Islet precursor cell (in vitro differentiated cells): ENCODE measurements around the gene ZFAND3.

Source experiments
- DNase-seq: peaks from one replicate; pipeline ENCODE4 v3.0.0-alpha.2; 2018

Gene ZFAND3

GRCh38 chr6:38056361-38056760 is 236.8 kb downstream of the ZFAND3 start:
- DNase-seq, result no peak

GRCh38 chr6:38057994-38058393 is 238.5 kb downstream of the ZFAND3 start:
- no peak for DNase-seq

DNA sequence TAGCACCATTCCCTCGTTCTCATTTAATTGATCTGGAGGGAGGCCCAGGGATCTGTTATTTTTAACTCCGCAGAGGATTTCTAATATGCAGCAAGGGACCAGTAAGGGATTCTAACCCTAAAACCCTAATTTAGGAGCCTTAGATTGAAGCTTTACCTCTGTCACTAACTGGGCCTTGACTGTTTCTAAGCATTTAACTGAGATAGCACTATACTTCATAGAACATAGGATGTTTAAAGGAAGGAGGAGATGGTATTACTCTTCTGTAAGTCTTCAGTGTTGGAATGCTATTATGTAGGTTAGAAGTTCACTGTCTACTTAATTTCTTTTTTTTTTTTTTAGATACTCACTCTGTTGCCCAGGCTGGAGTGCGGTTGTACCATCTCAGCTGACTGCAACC is 242.5 kb downstream of the ZFAND3 start:
- DNase-seq, result no peak

GRCh38 chr6:38063973-38064372 is 244.4 kb downstream of the ZFAND3 start:
- DNase-seq, result no peak

GRCh38 chr6:38064431-38064830 is 244.9 kb downstream of the ZFAND3 start:
- no peak for DNase-seq

- DNase-seq, result no peak
Measured at GRCh38 chr6:38065734-38066305, 246.3 kb downstream of the ZFAND3 start.

DNA sequence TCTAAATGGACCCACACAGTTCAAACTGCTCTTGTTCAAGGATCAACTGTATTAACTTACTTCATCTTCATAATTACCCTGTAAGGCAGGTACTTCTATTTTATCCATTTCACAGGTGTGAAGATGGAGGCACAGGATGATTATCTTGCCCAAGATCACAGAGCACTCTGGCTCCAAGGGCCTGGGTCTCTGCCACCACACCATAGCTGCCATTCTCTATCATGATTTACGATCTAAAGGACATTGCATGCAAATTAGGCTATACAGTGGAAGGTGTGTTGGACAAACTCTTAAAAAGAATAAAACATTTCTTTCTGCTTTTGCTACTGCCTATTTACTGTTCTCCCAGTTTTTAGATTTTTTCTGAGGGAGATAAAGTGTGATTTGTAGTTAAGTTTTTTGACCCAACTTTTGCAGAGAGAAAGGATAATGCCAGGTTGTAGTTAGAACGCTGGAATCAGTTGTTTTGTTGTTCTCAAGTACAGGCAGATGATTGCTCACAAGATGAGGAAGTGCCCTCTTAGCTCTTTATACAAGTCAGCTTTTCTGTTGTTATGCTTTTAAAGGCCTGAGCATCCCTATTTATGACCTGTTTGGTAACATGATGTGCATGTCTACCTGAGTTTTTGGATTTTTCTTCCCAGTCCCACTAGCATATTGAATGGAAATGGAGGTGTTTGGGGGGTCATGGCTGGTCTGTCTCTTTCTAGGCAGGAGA is 247.9 kb downstream of the ZFAND3 start:
- DNase-seq, result no peak

DNA sequence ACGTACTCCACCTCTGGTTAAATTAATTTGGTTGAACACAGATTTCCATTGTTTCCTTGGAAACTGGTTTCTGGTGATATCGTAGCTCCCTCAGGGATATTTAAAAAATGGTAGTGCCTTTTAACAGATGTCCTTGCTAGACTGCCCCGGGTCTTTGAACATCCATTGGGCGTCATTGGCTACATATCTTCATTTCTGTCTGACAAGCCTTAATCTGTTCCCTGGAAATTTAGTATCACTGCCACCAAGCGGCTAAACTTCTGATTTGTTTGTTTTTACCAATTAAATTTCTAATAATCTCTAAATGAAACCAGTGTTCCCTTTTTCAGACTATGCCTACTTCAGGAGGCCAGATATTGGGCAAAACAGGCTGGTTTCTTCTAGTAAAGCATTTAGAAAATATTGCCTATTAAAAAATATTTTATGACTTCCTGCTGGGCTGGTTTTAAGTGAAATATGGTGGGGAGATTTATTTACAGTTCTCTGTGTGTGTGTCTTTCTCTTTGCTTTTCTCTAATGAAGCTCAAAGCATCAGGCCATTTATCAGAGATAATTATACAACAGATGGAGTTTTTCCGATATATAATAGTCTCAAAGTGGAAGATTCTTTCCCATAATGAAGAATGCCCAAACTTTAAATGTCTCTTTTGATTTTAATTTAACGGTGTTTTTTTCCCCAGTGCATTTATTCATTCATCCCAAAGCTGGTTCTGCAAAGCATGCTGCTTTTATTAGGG is 249.5 kb downstream of the ZFAND3 start:
- no peak for DNase-seq

- no peak for DNase-seq
Measured at GRCh38 chr6:38077488-38078030, 258.0 kb downstream of the ZFAND3 start.

GRCh38 chr6:38078671-38079070 is 259.1 kb downstream of the ZFAND3 start:
- DNase-seq, result no peak

GRCh38 chr6:38079107-38079506 is 259.6 kb downstream of the ZFAND3 start:
- DNase-seq, result no peak

GRCh38 chr6:38079537-38079936 is 260.0 kb downstream of the ZFAND3 start:
- DNase-seq, result no peak

DNA sequence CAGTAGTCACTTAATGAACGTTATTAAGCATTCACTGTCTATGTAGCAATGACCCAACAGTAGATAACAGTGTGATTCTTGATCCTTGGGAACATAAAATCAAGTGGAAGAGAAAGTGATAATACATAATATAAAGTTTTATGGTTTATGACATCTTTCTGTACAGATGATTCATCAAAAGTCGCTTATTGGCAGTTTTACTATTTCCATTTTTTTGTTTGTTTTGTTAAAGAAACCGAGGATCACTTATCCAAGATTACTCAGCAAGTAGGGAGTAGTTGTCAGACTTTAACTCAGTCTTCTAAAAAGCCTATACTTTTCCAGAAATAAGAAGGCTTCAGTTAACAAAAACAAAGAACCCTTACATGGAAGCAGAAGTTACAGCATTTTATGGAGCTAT is 260.8 kb downstream of the ZFAND3 start:
- no peak for DNase-seq

- DNase-seq, result no peak
Measured at GRCh38 chr6:38080889-38081288, 261.4 kb downstream of the ZFAND3 start.

- no peak for DNase-seq
Measured at GRCh38 chr6:38085031-38085430, 265.5 kb downstream of the ZFAND3 start.

DNA sequence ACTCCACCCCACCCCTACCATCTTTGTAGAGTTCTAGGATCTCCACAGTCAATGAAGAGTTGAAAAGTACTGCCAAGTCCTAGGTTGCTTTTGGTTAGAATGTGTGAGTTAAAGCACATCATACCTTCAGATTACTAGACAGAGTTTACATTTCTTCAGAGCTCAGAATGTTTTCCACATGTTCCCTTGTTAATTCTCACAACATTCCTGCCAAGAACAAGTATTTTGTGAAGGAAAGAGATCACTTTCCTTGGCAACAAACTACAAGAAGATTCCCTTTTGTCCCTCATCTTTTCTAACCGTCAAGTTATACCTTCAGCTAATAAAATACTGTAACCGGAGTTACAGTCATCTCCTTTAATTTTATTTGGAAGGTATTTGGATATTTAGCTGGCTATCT is 266.8 kb downstream of the ZFAND3 start:
- DNase-seq, result no peak

DNA sequence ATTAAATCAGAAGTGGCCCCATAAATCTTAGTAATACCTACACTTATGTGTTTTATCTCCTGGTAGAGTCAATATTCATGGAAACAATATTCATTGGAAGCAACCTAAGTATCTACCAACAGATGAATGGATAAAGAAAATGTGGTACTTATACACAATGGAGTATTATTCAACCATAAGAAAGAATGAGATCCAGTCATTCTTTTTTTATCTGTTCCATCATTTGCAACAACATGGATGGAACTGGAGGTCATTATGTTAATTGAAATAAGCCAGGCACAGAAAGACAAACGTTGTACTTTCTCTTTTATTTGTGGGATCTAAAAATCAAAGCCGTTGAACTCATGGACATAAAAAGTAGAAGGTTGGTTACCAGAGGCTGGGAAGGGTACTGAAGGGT is 268.5 kb downstream of the ZFAND3 start:
- DNase-seq, result no peak

DNA sequence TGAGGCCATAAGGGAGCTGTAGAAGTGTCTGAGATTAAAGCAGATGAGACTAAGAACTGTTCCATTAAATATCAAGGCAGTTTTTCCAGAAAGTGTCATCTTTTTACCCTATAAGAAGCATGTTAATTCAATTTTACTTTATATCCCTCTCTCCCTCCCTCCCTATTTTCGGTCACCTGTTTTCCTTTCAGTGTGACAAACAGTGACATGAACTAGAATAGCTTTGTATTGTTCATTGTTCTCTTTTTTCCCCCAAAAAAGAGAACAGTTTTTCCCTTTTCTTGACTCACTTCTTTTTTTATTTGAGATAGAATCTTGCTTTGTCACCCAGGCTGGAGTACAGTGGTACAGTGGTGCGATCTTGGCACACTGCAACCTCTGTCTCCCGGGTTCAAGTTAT is 269.3 kb downstream of the ZFAND3 start:
- no peak for DNase-seq

GRCh38 chr6:38091613-38092012 is 272.1 kb downstream of the ZFAND3 start:
- no peak for DNase-seq

- no peak for DNase-seq
Measured at GRCh38 chr6:38092465-38092864, 272.9 kb downstream of the ZFAND3 start.

GRCh38 chr6:38092964-38093363 is 273.4 kb downstream of the ZFAND3 start:
- DNase-seq, result no peak

DNA sequence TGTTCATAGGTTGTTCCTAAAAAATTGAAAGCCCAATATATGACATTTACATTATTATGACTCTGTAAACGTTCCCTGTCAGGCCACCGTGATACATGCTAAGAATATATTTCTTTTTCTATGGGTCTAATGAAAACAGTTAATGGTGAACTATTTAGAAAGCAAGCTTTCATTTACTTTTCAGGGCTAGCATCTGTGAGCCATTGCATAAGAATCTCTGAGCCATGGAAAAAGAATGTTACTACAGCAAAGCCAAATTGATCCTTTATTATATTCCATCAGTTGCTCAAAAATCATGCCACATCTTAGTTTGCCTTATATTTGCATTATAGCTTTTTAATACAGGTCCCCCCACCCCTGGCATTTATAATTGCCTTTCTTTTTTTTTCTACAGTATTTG is 275.5 kb downstream of the ZFAND3 start:
- DNase-seq, result no peak

DNA sequence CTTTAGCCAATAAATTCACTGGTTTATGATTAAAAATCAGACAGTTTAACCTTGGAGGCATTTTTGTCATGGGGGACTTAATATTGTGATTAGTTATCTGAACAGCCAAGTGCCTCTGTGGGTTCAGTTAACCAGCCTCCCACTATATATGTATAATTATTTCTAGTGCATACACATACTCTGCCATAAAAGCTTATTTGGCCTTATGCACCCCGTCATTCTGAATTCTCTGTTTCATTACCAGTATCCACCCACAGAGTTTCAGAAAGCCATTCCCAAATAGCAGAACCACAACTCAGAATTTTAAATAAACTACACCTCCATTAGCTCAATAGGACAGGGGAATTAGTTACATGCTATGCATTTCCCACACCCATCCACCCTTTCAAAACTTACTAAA is 279.7 kb downstream of the ZFAND3 start:
- DNase-seq, result no peak

GRCh38 chr6:38100380-38100779 is 280.9 kb downstream of the ZFAND3 start:
- DNase-seq, result no peak
